Thyroid gland (tissue), 4 donors: ENCODE data around the gene UNC5C. TPM values are rescaled to one million over a fixed set of nuclear protein-coding genes. Genes with fewer than 3 reads are reported as not detected.

Experiments used
- DNase-seq, 2 donors: peaks; one replicate each; pipeline ENCODE4 v3.0.0-alpha.2; 2019
- H3K27ac ChIP-seq, 3 donors: fragments of 200-600 bp; sonication (generic); 1 replicate in 2 of 3; 2 replicates in 1 of 3; pipeline ENCODE4 v1.5.1; 2016 to 2019; ENCODE audit warnings: mild to moderate bottlenecking in 1 of 3, moderate library complexity in 1 of 3
- H3K27me3 ChIP-seq: fragments of 200-600 bp; sonication (generic); one replicate; pipeline ENCODE4 v1.5.1; 2019
- H3K36me3 ChIP-seq, 2 donors: fragments of 200-600 bp; sonication (generic); one replicate each; pipeline ENCODE4 v1.5.1; 2016 to 2019
- H3K4me1 ChIP-seq, 2 donors: fragments of 200-600 bp; sonication (generic); one replicate each; pipeline ENCODE4 v1.5.1; 2017 to 2019
- H3K4me3 ChIP-seq, 3 donors: fragments of 200-600 bp; sonication (generic); replicated peaks in 1 of 3; 1 replicate in 2 of 3; 2 replicates in 1 of 3; pipeline ENCODE4 v1.5.1; 2016; ENCODE audit warnings: mild to moderate bottlenecking in 1 of 3
- H3K9me3 ChIP-seq: fragments of 200-600 bp; sonication (generic); one replicate; pipeline ENCODE4 v1.5.1; 2017
- POLR2A ChIP-seq, 2 donors: fragments of 450-650 bp; IDR thresholded peaks; one replicate each; pipeline ENCODE4 v1.6.1; 2017; ENCODE audit warnings: antibody characterized with exemption in 2 of 2, mild to moderate bottlenecking in 2 of 2, moderate library complexity in 1 of 2
- WGBS, 2 donors: methylation state at CpG; one replicate each; pipeline ENCODE4 v1.1.5; 2017; 5-methylcytosine and 5-hydroxymethylcytosine counted together
- intact Hi-C: fragments of 100-400 bp; cut with DNase I; formaldehyde crosslinking; loops from one replicate; pipeline ENCODE4 v1.15.1; 2023
- total RNA-seq, 4 donors: library from RNA; depleted of rRNA; stranded (reverse); fragments of >200 nt; gene quantifications; one replicate each; pipeline ENCODE4 v1.2.3, GENCODE V29; 2016
- TF ChIP-seq, protein P1 (sequence below), 6 experiments: fragments of 200-600 bp in 3 of 6; fragments of 450-650 bp in 3 of 6; sonication (generic) in 3 of 6; IDR thresholded peaks; one replicate each; pipeline ENCODE4 v1.5.1; 2016 to 2019; ENCODE audit warnings: antibody characterized with exemption in 6 of 6, mild to moderate bottlenecking in 2 of 6, inconsistent platforms in 1 of 6, moderate library complexity in 1 of 6

The UNC5C gene
- total RNA-seq, 4 donors from 2014 or later: 27.1 to 72.0 (median 59.0) TPM

- H3K27ac ChIP-seq: no peak overlapping the region
- 93 to 97% methylated on average over 3 of the region's 3 CpGs for WGBS, 2 donors
- H3K4me3 ChIP-seq: no peak overlapping the region
- DNase-seq: no peak
- intact Hi-C loops: no loop called here
- no peaks in the 10 kb centered on the region for H3K4me1 ChIP-seq
- no peaks in the 10 kb centered on the region for H3K9me3 ChIP-seq
- no peaks in the 10 kb centered on the region for H3K27me3 ChIP-seq
- no peaks in the 10 kb centered on the region for H3K36me3 ChIP-seq
- TF ChIP-seq, protein P1, sequence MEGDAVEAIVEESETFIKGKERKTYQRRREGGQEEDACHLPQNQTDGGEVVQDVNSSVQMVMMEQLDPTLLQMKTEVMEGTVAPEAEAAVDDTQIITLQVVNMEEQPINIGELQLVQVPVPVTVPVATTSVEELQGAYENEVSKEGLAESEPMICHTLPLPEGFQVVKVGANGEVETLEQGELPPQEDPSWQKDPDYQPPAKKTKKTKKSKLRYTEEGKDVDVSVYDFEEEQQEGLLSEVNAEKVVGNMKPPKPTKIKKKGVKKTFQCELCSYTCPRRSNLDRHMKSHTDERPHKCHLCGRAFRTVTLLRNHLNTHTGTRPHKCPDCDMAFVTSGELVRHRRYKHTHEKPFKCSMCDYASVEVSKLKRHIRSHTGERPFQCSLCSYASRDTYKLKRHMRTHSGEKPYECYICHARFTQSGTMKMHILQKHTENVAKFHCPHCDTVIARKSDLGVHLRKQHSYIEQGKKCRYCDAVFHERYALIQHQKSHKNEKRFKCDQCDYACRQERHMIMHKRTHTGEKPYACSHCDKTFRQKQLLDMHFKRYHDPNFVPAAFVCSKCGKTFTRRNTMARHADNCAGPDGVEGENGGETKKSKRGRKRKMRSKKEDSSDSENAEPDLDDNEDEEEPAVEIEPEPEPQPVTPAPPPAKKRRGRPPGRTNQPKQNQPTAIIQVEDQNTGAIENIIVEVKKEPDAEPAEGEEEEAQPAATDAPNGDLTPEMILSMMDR (IDR thresholded peaks at IDR 0.05): no peak
- no peak for TF ChIP-seq POLR2A (IDR thresholded peaks at IDR 0.05)
Observed at GRCh38 chr4:95466791-95467190, 82.0 kb downstream of the UNC5C start.

- intact Hi-C loops: no loop called here
- Histone ChIP-seq H3K4me3 (no peak overlapping the region), H3K27me3 (no peaks in the 10 kb centered on the region), H3K9me3 (no peaks in the 10 kb centered on the region), H3K4me1 (no peaks in the 10 kb centered on the region), H3K27ac (no peak overlapping the region), H3K36me3 (no peaks in the 10 kb centered on the region)
- TF ChIP-seq POLR2A (IDR thresholded peaks at IDR 0.05): no peak
- TF ChIP-seq, protein P1 (IDR thresholded peaks at IDR 0.05): no peak
- 81 to 82% methylated on average over 6 of the region's 6 CpGs for WGBS, 2 donors
- no peak for DNase-seq
Observed at GRCh38 chr4:95465010-95465409, 83.8 kb downstream of the UNC5C start.

- intact Hi-C loops: no loop called here
- 86 to 87% methylated on average over 8 of the region's 8 CpGs for WGBS, 2 donors
Observed at GRCh38 chr4:95462921-95463320, 85.9 kb downstream of the UNC5C start.

GRCh38 chr4:95457353-95457752 lies 91.4 kb downstream of the UNC5C start:
- 33 to 36% methylated on average over 4 of the region's 4 CpGs for WGBS, 2 donors
- no peaks in the 10 kb centered on the region for H3K36me3 ChIP-seq
- no peaks in the 10 kb centered on the region for H3K27me3 ChIP-seq
- intact Hi-C loops: no loop called here
- no peaks in the 10 kb centered on the region for H3K9me3 ChIP-seq
- H3K27ac ChIP-seq: no peak overlapping the region
- no peak for DNase-seq
- peaks cover 0 to 8% of the 10 kb centered on the region in 2 donors for H3K4me1 ChIP-seq
- TF ChIP-seq, protein P1 (IDR thresholded peaks at IDR 0.05): no peak
- no peak for TF ChIP-seq POLR2A (IDR thresholded peaks at IDR 0.05)
- no peak overlapping the region for H3K4me3 ChIP-seq

More at GRCh38 chr4:95462921-95463320, 85.9 kb downstream of the UNC5C start:
- DNase-seq: no peak
- Histone ChIP-seq H3K4me1 (peaks cover 0 to 3% of the 10 kb centered on the region in 2 donors), H3K9me3 (no peaks in the 10 kb centered on the region), H3K27ac (no peak overlapping the region), H3K4me3 (no peak overlapping the region), H3K27me3 (no peaks in the 10 kb centered on the region), H3K36me3 (no peaks in the 10 kb centered on the region)
- no peak for TF ChIP-seq POLR2A (IDR thresholded peaks at IDR 0.05)
- TF ChIP-seq, protein P1 (IDR thresholded peaks at IDR 0.05): no peak

DNA sequence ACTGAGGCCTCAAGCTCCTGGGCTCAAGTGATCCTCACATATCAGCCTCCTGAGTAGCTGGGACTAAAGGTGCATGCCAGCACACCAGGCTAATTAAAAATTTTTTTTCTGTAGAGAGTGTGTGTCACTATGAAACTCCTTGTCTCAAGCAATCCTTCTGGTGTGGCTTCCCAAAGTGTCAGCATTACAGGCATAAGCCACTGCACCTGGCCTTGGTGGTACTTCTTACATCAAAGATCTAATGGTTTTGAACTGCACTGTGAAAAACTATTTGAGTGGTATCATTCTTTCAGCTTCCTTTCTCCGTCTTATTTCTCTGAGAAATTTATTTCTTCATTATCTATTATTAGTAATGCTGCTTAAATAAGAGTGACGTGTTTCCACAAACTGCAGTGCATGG lies 98.5 kb downstream of the UNC5C start:
- 73 to 95% methylated on average over 2 of the region's 2 CpGs for WGBS, 2 donors
- Histone ChIP-seq H3K27me3 (no peaks in the 10 kb centered on the region), H3K9me3 (no peaks in the 10 kb centered on the region), H3K4me3 (no peak overlapping the region), H3K36me3 (no peaks in the 10 kb centered on the region), H3K4me1 (peaks cover 7 to 10% of the 10 kb centered on the region in 2 donors), H3K27ac (no peak overlapping the region)
- TF ChIP-seq, protein P1 (IDR thresholded peaks at IDR 0.05): no peak
- no peak for TF ChIP-seq POLR2A (IDR thresholded peaks at IDR 0.05)
- DNase-seq: no peak
- intact Hi-C loops: no loop called here
